Lower leg skin (tissue), 3 donors: ENCODE measurements around the gene ZNF530.

Experiments used
- POLR2A ChIP-seq, 2 donors: fragments of 450-650 bp; IDR thresholded peaks; one replicate each; pipeline ENCODE4 v1.6.1; 2016 to 2017; ENCODE audit warnings: antibody characterized with exemption in 2 of 2, mild to moderate bottlenecking in 1 of 2, moderate library complexity in 1 of 2
- TF ChIP-seq, protein P1 (sequence below), 3 donors: fragments of 450-650 bp; IDR thresholded peaks; one replicate each; pipeline ENCODE4 v1.5.1; 2016; ENCODE audit warnings: antibody characterized with exemption in 3 of 3, mild to moderate bottlenecking in 3 of 3, moderate library complexity in 2 of 3

DNA sequence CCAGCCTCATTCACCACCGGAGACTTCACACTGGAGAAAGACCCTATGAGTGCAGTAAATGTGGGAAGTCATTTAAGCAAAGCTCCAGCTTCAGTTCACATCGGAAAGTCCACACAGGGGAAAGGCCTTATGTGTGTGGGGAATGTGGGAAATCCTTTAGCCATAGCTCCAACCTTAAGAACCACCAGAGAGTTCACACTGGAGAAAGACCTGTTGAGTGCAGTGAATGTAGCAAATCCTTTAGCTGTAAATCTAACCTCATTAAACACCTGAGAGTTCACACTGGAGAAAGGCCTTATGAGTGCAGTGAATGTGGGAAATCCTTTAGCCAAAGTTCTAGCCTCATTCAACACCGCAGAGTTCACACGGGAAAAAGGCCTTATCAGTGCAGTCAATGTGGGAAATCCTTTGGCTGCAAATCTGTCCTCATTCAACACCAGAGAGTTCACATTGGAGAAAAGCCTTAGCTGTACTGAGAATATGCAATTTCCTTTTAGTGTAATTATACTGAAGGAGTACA is 42.1 kb downstream of the ZNF530 start:
- TF ChIP-seq, protein P1, sequence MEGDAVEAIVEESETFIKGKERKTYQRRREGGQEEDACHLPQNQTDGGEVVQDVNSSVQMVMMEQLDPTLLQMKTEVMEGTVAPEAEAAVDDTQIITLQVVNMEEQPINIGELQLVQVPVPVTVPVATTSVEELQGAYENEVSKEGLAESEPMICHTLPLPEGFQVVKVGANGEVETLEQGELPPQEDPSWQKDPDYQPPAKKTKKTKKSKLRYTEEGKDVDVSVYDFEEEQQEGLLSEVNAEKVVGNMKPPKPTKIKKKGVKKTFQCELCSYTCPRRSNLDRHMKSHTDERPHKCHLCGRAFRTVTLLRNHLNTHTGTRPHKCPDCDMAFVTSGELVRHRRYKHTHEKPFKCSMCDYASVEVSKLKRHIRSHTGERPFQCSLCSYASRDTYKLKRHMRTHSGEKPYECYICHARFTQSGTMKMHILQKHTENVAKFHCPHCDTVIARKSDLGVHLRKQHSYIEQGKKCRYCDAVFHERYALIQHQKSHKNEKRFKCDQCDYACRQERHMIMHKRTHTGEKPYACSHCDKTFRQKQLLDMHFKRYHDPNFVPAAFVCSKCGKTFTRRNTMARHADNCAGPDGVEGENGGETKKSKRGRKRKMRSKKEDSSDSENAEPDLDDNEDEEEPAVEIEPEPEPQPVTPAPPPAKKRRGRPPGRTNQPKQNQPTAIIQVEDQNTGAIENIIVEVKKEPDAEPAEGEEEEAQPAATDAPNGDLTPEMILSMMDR (IDR thresholded peaks at IDR 0.05): no peak
- TF ChIP-seq POLR2A (IDR thresholded peaks at IDR 0.05): no peak
